ENCODE measurements around the gene UMPS. TPM values are rescaled to one million over a fixed set of nuclear protein-coding genes. Genes with fewer than 3 reads are reported as not detected.
A peak's percentile ranks its signal among the peaks of the same experiment; 100 is the strongest.

The UMPS gene
- total and polyA plus RNA-seq, 2 of the 4 experiments (the other 2 are of a cell fraction): 18.7 to 26.7 TPM

DNA sequence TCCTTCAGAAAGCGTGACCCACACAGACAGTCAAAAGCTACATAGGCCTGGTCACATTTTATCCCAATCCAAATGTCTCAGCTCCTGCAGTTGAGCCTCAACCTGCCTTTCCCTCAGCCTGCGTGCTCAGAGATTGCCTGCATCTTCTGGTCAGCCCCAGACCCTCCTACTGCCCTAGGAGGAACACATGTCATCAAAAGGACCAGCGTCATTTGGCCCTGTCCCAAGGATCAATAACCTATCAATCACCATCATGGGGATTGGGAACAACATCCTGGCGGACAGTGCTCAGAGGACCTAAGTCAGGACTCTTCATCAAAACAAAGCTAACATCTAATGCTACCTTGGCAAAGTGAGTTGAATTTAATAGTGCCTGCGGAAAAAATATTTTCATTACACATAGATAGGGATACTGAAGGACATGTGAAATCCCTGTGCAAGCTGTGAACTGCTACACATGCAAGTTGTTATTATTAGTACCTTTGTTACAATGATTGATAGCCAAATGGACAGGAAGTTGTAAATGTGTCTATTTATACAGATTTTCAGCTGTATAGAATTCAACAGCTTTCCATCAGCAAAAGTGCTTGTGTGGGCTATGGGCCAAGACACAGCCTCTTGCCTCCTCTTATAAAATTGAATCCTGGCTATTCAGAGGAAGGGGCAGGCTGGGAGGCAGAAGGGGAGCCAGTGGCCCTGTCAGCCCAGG lies 47.7 kb downstream of the UMPS start:
- Histone ChIP-seq H2BK5ac (ENCODE audit: low read depth, low read length, poor library complexity, severe bottlenecking) (no peak overlapping the region), H3K79me1 (ENCODE audit: low read depth in 1 of 2, low read length in 2 of 2) (peaks cover 7 to 87% of the 10 kb centered on the region in 2 experiments), H2AK5ac (ENCODE audit: low read depth, low read length) (peak overlapping the region; percentile 28), H3K36me3 (ENCODE audit: control insufficient read depth, insufficient read depth, low read length) (peaks cover 9% of the 10 kb centered on the region), H3K23ac (ENCODE audit: low read depth, low read length) (no peak overlapping the region), H3K9me1 (ENCODE audit: insufficient read depth, low read length) (peaks cover 59% of the 10 kb centered on the region), H4K91ac (ENCODE audit: insufficient read depth, low read depth, low read length) (no peak overlapping the region), H3K9me3 (ENCODE audit: control insufficient read depth, insufficient read depth, low read length) (no peaks in the 10 kb centered on the region), H4K8ac (ENCODE audit: low read depth in 2 of 2, low read length in 2 of 2) (no peak overlapping the region), H3K14ac (replicated peaks; ENCODE audit: low read depth, low read length) (no peak overlapping the region), H2BK20ac (ENCODE audit: low read depth, low read length) (no peak overlapping the region; the same call in 1 of the 2 replicates), H3K27me3 (ENCODE audit: control insufficient read depth, insufficient read depth, low read length) (no peaks in the 10 kb centered on the region), H2BK15ac (ENCODE audit: low read depth, low read length) (no peak overlapping the region), H2BK120ac (ENCODE audit: low read depth, low read length) (no peak overlapping the region), H3K27ac (ENCODE audit: insufficient read depth, low read length) (no peak overlapping the region), H3K4me1 (ENCODE audit: control insufficient read depth, insufficient read depth, low read length) (peaks cover 34% of the 10 kb centered on the region), H2AFZ (replicated peaks; ENCODE audit: low read length, poor library complexity) (no peak overlapping the region), H3K4me2 (ENCODE audit: low read depth, low read length) (no peak overlapping the region), H3K4me3 (ENCODE audit: insufficient read depth, low read depth, low read length) (no peak overlapping the region), H4K5ac (ENCODE audit: low read depth, low read length) (no peak overlapping the region), H3K9ac (ENCODE audit: low read depth, low read length) (no peak overlapping the region), H2AK9ac (replicated peaks; ENCODE audit: low read depth, low read length, poor library complexity) (no peak overlapping the region), H3K4ac (ENCODE audit: low read depth, low read length) (no peak overlapping the region), H3K18ac (ENCODE audit: low read depth, low read length) (no peak overlapping the region), H3K56ac (ENCODE audit: extremely low read depth, insufficient read depth, low read length) (no peak overlapping the region), H4K20me1 (ENCODE audit: insufficient read depth, low read length) (peaks cover 8% of the 10 kb centered on the region)
- no TSS peak for BruUV-seq (replicated peaks)
- no peak for TF ChIP-seq RFX5 (IDR thresholded peaks at IDR 0.05; ENCODE audit: low read depth, low read length)
- CTCF ChIA-PET: interaction anchor here (0.5 to 2.3 kb wide), 3 partner anchors 17 to 123 kb away, joined by 4 to 8 read pairs (median 7); no protein-coding TSS in a partner anchor
- no peak for ATAC-seq (ENCODE audit: low read depth)
- DNase-seq: no peak
- intact Hi-C loops (cut with micrococcal nuclease) (no loop called here), in situ Hi-C loops (cut with MboI; ENCODE audit: low sequenced_read_pairs) (no loop called here), dilution Hi-C loops (cut with HindIII; ENCODE audit: low sequenced_read_pairs, unreplicated experiment) (no loop called here)
- WGBS, 2 experiments (ENCODE audit: extremely low coverage in 2 of 2, insufficient read length in 1 of 2): 100% methylated on average over 1 of the region's 5 CpGs; no CpG with 5 or more reads in 1 of the 2 experiments
- POLR2A ChIA-PET (ENCODE audit: unreplicated experiment): no interaction called here
